Upper lobe of left lung (tissue), 6 donors: ENCODE measurements around the gene KCTD5. TPM values are rescaled to one million over a fixed set of nuclear protein-coding genes. Genes with fewer than 3 reads are reported as not detected.

Experiments used
- ATAC-seq, 2 donors: fragments of 200-7000 bp; cut with Tn5 transposase; one replicate each; pipeline ENCODE4 v1.9.1; 2022; ENCODE audit warnings: mild to moderate bottlenecking in 2 of 2, moderate library complexity in 2 of 2; ENCODE audit not compliant: low FRiP score in 2 of 2
- DNase-seq, 2 donors: peaks; one replicate each; pipeline ENCODE4 v3.0.0-alpha.2; 2019 to 2020
- H3K27ac ChIP-seq, 4 donors: fragments of 200-600 bp; sonication (generic); one replicate each; pipeline ENCODE4 v1.5.1; 2016 to 2019
- H3K27me3 ChIP-seq, 4 donors: fragments of 200-600 bp; sonication (generic); one replicate each; pipeline ENCODE4 v1.5.1; 2017 to 2019
- H3K36me3 ChIP-seq, 4 donors: fragments of 200-600 bp; sonication (generic); one replicate each; pipeline ENCODE4 v1.5.1; 2016 to 2019
- H3K4me1 ChIP-seq, 4 donors: fragments of 200-600 bp; sonication (generic); one replicate each; pipeline ENCODE4 v1.5.1; 2018 to 2019
- H3K4me3 ChIP-seq, 4 donors: fragments of 200-600 bp; sonication (generic); one replicate each; pipeline ENCODE4 v1.5.1; 2017 to 2019; ENCODE audit warnings: mild to moderate bottlenecking in 2 of 4, moderate library complexity in 1 of 4
- H3K9me3 ChIP-seq, 4 donors: fragments of 200-600 bp; sonication (generic); one replicate each; pipeline ENCODE4 v1.5.1; 2018 to 2019
- EP300 ChIP-seq, 4 donors: sonication (generic); formaldehyde crosslinking; IDR thresholded peaks; one replicate each; pipeline ENCODE4 v1.5.1; 2017; ENCODE audit warnings: antibody characterized with exemption in 4 of 4, control low read depth in 2 of 4
- POLR2A ChIP-seq, 4 donors: fragments of 450-650 bp; IDR thresholded peaks; one replicate each; pipeline ENCODE4 v1.5.1; 2016 to 2017; ENCODE audit warnings: antibody characterized with exemption in 4 of 4, mild to moderate bottlenecking in 2 of 4
- POLR2AphosphoS5 ChIP-seq, 2 donors: sonication (generic); formaldehyde crosslinking; IDR thresholded peaks; one replicate each; pipeline ENCODE4 v1.5.1; 2017; ENCODE audit warnings: antibody characterized with exemption in 2 of 2
- WGBS, 2 donors: methylation state at CpG; one replicate each; pipeline ENCODE4 v1.1.5; 2017 to 2018; 5-methylcytosine and 5-hydroxymethylcytosine counted together
- total RNA-seq, 6 donors: library from RNA; depleted of rRNA in 4 of 6; stranded (reverse); fragments of >200 nt in 4 of 6; gene quantifications; one replicate each; pipeline versions ENCODE4 v1.1.0 to v1.2.1, GENCODE V29; 2016 to 2021
- TF ChIP-seq, protein P1 (sequence below), 6 experiments: fragments of 450-650 bp in 4 of 6; fragments of 200-600 bp in 2 of 6; sonication (generic) in 2 of 6; IDR thresholded peaks; one replicate each; pipeline ENCODE4 v1.5.1; 2016 to 2019; ENCODE audit warnings: antibody characterized with exemption in 6 of 6
- donor health status: DM: no; HTN: no; CAD: no; lungs with moderate emphysema.
- donor health status: DM: no; HTN: yes; CAD: no; lungs with severe emphysema.

The KCTD5 gene
- total RNA-seq, 6 donors from 2014 or later: 25.7 to 45.5 (median 33.0) TPM

DNA sequence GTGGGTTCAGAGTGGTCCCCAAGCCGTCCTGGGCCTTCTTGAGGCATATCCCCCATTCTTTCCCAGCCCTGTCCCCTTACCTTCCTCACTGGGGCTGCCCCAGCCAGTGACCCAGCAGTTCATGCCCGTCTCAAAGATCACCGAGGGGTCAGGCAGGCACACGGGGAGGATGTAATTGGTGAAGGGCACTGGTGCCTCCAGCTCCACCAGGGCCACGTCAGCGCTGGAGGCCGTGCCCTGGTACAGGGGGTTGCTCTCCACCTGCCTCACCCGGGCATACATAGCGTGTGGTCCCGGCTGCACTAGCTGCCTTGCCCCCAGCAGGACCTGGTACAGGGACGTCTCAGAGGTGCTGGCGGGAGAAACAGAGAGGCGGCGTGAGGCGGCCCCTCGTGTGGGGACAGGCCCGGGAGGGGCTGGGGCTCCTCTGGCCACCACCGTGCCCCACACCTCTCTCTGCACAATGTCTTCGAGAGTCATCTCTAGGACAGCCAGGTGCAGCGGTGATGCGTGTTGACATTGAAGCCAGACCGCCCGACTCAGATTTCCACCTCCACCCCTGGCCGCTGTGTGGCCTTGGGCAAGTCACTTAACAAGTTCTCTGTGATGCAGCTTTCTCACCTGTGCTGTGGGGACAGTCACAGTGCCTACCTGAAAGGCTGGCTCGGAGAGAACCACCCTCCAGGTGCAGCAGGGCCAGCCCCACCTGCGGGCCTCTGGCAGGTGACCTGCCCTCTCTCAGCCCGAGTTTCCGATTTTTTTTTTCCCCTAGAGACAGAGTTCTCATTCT lies 31.9 kb downstream of the KCTD5 start:
- DNase-seq: peak in 1 of 2 donors; percentile 66
- peaks cover 3 to 11% (median 5%) of the 10 kb centered on the region in 4 donors for H3K36me3 ChIP-seq
- no peak for ATAC-seq

DNA sequence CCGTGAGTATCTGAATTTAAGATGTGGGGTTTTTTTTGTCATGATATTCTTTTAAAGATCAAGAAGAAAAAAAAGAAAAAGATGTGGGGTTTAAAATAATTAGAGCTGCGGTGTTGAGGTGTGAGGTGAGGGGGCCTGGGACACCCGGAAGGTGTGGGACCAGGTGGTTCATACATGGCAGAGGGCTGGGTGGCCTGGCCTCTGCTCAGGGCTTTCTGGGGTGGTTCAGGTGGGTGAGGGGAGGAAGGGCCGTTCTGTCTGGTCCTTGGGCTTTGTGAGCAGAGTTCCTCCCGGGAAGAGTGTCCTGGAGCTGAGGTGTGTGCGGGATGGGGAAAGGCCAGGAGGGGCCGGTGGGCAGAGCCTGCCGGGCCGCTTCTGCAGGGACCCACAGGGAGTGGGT lies 32.7 kb downstream of the KCTD5 start:
- 33 to 36% methylated on average over 9 of the region's 9 CpGs for WGBS, 2 donors
- Histone ChIP-seq H3K27ac (no peak overlapping the region), H3K36me3 (peaks cover 0 to 2% (median 0%) of the 10 kb centered on the region in 4 donors), H3K27me3 (peaks cover 0 to 3% (median 0%) of the 10 kb centered on the region in 4 donors), H3K4me1 (peaks cover 13 to 24% (median 21%) of the 10 kb centered on the region in 4 donors), H3K4me3 (no peak overlapping the region), H3K9me3 (no peaks in the 10 kb centered on the region)
- ATAC-seq (no peak), DNase-seq (no peak)
- TF ChIP-seq, protein P1, sequence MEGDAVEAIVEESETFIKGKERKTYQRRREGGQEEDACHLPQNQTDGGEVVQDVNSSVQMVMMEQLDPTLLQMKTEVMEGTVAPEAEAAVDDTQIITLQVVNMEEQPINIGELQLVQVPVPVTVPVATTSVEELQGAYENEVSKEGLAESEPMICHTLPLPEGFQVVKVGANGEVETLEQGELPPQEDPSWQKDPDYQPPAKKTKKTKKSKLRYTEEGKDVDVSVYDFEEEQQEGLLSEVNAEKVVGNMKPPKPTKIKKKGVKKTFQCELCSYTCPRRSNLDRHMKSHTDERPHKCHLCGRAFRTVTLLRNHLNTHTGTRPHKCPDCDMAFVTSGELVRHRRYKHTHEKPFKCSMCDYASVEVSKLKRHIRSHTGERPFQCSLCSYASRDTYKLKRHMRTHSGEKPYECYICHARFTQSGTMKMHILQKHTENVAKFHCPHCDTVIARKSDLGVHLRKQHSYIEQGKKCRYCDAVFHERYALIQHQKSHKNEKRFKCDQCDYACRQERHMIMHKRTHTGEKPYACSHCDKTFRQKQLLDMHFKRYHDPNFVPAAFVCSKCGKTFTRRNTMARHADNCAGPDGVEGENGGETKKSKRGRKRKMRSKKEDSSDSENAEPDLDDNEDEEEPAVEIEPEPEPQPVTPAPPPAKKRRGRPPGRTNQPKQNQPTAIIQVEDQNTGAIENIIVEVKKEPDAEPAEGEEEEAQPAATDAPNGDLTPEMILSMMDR (IDR thresholded peaks at IDR 0.05): no peak
- TF ChIP-seq POLR2AphosphoS5 (IDR thresholded peaks at IDR 0.05) (no peak), EP300 (IDR thresholded peaks at IDR 0.05) (no peak), POLR2A (IDR thresholded peaks at IDR 0.05) (no peak)

More for the DNA sequence above, 31.9 kb downstream of the KCTD5 start:
- Histone ChIP-seq H3K27ac (no peak overlapping the region), H3K27me3 (peaks cover 0 to 3% (median 0%) of the 10 kb centered on the region in 4 donors), H3K4me3 (no peak overlapping the region), H3K4me1 (peaks cover 8 to 15% (median 12%) of the 10 kb centered on the region in 4 donors), H3K9me3 (no peaks in the 10 kb centered on the region)
- TF ChIP-seq POLR2AphosphoS5 (IDR thresholded peaks at IDR 0.05) (no peak), POLR2A (IDR thresholded peaks at IDR 0.05) (no peak), EP300 (IDR thresholded peaks at IDR 0.05) (no peak)
- TF ChIP-seq, protein P1 (IDR thresholded peaks at IDR 0.05): no peak
- 77 to 84% methylated on average over 24 to 25 of the region's 28 CpGs for WGBS, 2 donors

DNA sequence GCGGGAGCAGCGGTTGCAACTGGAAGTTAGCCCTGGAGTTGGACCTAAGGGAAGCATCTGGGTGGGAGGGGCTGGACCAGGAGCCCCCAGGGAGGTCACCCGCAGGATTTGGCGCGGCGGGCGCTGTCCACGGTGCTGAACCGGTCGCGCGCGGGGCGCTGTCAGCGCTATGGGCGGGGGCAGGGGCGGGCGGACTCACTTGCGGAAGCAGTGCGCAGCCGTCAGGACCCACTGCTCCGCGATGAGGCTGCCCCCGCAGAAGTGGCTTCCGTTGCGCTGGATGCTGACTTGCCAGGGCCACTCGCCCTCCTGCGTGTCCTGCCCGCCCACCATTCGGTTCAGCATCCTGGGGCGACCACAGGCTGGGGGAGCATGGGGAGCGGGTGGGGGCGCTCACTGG lies 33.2 kb downstream of the KCTD5 start:
- H3K27ac ChIP-seq: no peak overlapping the region
- DNase-seq (peak; percentile 56 to 95), ATAC-seq (peak; percentile 50 to 82)
- no peaks in the 10 kb centered on the region for H3K36me3 ChIP-seq
- 6% methylated on average over 21 of the region's 33 CpGs; no CpG with 5 or more reads in 1 of the 2 donors for WGBS, 2 donors
- TF ChIP-seq POLR2A (IDR thresholded peaks at IDR 0.05) (no peak), EP300 (IDR thresholded peaks at IDR 0.05) (no peak), POLR2AphosphoS5 (IDR thresholded peaks at IDR 0.05) (no peak)
- TF ChIP-seq, protein P1 (IDR thresholded peaks at IDR 0.05): no peak
- peaks cover 0 to 3% (median 0%) of the 10 kb centered on the region in 4 donors for H3K27me3 ChIP-seq
- H3K9me3 ChIP-seq: no peaks in the 10 kb centered on the region
- H3K4me1 ChIP-seq: peaks cover 13 to 28% (median 25%) of the 10 kb centered on the region in 4 donors
- no peak overlapping the region for H3K4me3 ChIP-seq

DNA sequence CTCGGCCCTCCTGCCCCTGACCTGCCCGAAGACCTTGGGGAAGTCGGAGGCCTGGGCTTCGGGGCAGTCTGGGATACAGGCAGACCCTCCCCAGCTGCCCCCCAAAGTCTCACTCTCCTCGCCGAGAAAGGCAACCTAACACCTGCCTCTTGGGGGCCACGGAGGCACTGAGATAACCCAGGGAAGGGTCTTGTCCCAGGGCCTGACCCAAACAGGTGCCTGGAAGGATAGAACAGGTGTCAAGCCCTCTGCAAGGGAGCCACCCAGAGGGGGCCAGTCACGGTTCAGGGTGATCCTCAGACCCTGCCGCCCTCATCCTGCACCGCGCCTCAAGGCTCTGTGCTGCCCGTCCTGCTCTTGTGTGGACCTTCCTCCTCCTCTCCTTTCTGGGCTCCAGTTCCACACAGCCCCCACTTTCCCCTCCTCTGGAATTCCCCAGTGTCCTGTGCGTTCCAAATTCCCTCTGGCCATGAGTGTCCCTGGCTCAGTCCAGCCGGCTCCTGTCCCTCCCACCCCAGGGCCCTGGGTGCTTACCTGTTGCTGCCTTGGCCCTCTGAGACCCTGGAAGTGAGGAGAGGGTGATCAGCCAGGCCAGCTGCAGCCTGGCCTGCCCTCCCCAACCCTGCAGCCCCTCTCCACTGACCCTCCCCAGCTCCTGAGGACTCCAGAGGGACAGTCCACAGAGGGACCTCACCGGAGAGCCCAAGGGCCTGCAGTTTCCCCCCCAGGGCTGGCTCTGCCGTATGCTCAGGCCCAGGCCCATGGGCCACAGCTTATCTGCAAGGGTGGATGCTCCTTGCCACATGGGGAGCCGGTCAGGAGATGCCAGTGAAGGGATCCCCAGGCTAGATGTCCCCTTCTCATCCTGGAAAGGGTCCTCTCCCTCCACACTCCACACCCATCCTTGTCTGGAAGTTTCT lies 33.9 kb downstream of the KCTD5 start:
- H3K4me3 ChIP-seq: no peak overlapping the region
- peaks cover 13 to 32% (median 27%) of the 10 kb centered on the region in 4 donors for H3K4me1 ChIP-seq
- ATAC-seq (no peak), DNase-seq (peak in 1 of 2 donors; percentile 35)
- H3K27ac ChIP-seq: no peak overlapping the region
- TF ChIP-seq, protein P1 (IDR thresholded peaks at IDR 0.05): no peak
- TF ChIP-seq POLR2AphosphoS5 (IDR thresholded peaks at IDR 0.05) (no peak), POLR2A (IDR thresholded peaks at IDR 0.05) (no peak), EP300 (IDR thresholded peaks at IDR 0.05) (no peak)
- H3K27me3 ChIP-seq: peaks cover 0 to 3% (median 0%) of the 10 kb centered on the region in 4 donors
- H3K9me3 ChIP-seq: no peaks in the 10 kb centered on the region
- H3K36me3 ChIP-seq: no peaks in the 10 kb centered on the region
- 76 to 79% methylated on average over 9 to 16 of the region's 17 CpGs for WGBS, 2 donors
